GM18870 (cell line): ENCODE results near the gene SESN3.
"Not testable (repeated sequence)": the region's sequence is repeated elsewhere in the genome, so short reads cannot be mapped to it uniquely, and the experiment has no call there.

ENCODE experiments used
- ATAC-seq: cut with Tn5 transposase; IDR thresholded peaks from one replicate; pipeline ENCODE4 v1.9.1; 2021; ENCODE audit warnings: moderate library complexity; ENCODE audit not compliant: unreplicated experiment

SESN3 gene

DNA sequence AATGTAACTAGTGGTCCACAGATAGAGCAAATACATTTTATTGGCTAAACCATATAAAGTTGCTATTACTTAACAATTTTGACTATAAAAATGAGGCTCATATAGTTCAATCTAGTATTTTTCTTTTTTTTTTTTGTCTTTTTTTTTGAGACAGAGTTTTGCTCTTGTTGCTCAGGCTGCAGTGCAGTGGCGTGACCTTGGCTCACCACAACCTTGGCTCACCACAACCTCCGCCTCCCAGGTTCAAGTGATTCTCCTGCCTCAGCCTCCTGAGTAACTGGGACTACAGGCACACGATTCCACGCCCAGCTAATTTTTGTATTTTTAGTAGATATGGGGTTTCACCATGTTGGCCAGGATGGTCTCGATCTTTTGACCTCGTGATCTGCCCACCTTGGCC lies 3.9 kb downstream of the SESN3 start:
- not testable (repeated sequence) for ATAC-seq

DNA sequence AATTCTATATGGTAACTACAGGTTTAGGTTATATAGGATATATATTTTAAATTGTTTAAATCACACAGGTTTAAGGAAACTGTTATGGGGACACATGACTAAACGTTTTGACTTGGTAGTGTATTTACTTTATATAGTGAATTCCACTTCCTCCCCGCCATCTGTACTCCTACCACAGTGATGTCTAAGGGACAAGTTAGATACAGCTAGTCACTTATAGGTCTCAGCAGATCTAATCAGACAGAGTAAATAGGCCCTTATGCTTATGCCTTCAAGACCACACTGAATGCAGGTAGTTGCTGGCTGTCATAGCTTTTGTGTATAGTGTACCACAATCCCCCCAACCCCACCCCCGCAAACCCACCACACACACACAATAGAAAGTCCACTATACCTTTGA lies 8.2 kb downstream of the SESN3 start:
- ATAC-seq = no peak

DNA sequence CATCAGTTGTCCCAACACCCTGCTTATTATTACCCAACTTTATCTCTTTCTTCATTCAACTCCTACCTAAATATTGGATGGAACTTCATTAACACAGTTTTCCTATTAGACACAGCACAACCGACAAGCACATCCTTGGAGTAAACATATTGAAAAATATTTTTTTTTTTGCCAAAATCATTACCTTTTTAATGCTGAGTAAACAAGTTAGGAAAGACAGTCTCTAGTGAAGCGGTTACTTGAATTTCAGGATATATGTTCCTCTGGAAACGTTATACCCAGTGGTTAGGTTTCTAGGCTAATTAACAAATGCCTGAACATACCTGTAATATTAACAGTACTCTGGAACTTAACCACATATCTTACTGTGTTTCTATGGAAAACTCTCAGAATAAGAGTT lies 11.4 kb downstream of the SESN3 start:
- no peak for ATAC-seq

DNA sequence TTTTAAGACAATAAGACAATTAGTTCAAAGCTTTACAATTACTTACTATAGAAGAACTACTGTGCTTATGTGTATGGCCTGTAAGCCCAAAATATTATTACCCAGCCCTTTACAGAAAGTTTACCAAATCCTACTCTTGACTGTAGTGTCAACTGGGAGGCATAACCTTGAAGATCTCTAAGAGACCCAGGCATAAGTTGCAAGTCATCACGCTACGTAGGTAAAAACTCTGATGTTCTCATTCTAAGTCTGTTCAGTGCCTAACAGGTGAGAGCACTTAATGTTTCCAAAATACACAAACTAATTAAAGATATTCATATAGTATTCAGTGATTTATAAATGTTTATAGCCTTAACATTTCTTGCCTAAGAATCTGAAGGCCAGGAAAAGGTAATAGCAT lies 12.9 kb downstream of the SESN3 start:
- no peak for ATAC-seq

DNA sequence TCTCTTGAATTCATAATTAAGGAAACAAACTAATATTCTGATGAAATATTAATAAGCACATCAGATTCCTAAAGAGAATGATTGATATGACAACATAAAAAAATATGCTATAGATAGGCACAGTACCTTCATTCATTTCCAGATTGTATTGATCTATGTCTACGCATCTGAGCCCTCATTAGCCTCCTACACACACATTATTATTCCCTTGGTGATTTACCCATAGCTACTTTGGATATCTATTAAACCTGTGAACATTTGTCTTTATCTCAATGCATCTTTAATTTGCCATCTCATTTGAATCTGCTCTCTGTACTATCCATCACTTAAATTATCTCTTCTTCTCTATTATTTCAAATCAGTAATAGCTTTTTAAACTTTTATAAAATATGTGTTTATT lies 18.4 kb downstream of the SESN3 start:
- ATAC-seq = no peak

DNA sequence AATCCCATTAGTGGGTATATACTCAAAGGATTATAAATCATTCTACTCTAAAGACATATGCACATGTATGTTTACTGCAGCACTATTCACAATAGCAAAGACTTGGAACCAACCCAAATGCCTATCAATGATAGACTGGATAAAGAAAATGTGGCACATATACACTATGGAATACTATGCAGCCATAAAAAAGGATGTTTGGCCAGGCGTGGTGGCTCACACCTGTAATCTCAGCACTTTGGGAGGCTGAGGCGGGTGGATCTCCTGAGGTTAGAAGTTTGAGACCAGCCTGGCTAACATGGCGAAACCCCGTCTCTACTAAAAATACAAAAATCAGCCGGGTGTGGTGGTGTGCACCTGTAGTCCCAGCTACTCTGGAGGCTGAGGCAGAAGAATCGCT lies 21.5 kb downstream of the SESN3 start:
- ATAC-seq = not testable (repeated sequence)

DNA sequence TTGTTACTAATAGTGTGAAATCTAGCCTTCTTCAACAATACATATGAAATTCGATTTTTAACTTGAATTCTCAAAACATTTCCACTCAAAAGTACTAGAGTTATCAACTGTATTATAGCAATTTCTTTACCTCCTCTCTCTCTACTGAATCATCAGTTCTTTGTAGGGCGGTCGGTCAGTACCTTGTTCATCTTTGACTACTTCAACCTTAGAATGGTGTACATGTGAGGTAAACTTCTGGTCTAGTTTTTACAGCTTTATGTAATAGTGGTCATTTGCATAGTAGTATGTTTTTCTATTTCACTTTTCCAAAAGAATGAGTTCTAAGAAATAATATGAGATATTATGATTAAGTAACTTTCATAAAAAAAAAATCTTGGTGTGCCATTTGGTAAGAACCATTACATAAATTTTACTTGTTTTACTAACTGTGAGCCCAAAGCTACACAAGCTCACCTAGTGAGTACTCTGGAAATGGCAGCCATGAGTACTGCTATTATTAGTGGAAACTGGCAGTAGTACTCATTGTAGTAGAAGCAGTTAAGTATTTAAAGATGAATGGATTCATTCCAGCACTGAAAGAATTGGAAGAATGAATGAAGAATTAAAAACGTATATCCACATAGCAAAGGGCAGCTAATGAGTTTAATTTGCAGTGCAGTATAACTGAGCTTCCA lies 30.1 kb downstream of the SESN3 start:
- ATAC-seq = no peak

DNA sequence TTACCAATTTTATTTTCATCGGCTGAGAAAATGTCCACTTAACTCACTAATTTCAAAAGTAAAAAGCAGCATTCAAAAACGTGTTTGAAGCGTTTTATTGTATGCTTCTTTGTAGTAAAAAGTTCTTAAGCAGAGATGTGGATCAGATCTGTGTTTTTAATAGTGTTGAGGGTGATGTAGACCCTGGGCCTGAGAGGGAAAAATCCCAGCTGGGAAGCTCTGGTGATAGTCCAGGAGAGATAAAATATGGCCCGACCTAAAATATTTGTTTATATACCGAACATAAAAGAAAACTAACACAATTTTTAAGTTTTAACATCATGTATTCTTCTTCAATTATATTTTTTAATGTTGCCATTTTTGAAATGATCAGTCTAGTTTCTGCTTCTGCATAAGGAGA lies 35.2 kb downstream of the SESN3 start:
- no peak for ATAC-seq

DNA sequence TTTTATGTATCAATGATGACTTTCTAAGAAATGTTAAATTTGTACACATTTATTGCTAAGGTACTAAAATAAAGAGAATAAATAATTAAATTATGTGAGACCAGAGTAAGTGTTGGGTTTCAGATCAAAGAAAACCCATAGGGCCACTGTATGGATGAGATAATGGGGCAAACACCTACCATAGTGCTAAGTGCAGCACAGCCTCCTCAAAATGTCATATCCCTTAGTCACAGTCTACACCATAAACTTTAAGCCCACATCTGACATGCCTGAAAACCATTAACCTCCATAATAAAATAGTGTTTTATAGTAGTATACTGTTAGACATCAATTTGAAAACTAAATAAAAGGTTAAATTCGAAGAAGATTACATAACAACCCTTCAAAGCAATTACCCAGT lies 37.5 kb downstream of the SESN3 start:
- ATAC-seq = no peak

DNA sequence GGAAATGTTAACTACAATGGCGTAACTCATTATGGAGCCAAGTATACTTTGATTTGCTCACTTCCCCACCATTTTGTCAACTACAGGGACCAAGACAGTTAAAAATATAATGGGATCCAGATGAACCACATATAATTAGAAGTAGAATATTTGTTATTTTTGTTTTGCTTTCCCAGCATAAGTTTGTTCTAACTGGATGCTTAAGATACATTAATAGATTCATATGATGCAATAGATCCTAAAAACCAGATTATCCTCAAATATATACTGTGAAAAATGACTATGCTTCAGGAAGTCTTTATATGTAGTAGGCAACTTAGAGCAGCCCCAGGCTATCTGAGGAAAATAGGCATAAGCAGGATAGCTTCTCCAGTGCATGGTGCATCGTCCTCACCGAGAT lies 38.3 kb downstream of the SESN3 start:
- ATAC-seq = no peak

DNA sequence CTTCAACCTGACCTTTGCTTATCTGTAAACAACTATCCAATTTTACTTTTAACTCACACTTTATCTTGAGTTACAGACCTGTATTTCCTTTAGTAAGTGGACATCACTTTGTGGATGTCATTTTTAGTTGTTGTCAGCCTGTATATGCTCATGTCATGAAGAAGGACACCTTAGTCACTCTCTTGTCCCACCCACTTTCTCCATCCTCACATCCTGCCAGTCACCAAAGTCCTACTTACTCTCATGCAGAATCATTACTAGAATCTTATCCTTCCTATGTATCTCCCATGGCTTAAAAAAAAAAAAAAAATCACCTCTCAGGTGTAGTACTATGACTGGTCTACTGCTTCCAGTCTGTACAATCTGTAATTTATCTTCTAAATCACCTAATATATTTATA lies 43.3 kb downstream of the SESN3 start:
- ATAC-seq = no peak

DNA sequence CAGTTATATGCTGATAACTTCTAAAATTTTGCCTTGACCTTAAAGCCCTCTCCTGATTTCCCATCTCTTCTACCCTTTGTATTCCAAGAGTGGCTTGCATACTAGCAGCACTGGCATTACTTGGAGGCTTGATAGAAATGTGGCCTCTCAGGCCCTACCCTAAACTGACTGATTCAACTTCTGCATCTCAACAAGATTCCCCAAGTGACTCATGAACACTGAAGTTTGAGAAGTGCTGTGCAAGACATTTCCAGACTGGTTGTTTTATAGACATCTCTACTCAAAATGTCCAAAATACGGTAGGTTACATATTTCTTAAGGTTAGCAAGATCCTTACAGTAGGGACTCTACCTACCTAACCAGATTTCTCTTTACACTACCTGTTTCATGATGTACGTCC lies 48.6 kb downstream of the SESN3 start:
- ATAC-seq = no peak

DNA sequence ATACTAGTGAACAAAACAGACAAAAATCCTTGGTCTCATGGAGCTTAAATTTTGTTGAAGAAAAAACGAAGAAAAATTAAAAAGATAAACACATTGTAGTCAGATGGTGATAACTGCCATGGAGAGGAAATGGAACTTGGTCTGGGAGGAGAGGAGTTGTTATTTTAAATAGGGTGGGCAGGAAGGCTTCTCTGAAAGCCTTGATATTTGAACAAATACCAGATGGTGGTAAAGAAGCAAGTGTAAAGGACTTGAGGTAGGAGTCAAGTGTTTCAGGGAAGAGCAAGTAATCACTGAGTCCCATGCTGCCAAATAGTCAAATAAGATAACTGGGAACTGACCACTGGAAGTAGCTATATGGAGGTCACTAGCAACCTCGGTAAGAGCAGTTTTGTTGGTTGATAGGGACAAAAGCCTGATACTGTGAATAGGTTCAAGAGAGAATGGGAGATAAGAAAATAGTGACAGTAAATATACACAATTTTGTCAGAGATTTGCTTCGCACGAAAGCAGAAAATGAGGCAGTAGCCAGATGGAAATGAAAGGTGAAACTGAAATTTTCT lies 55.1 kb downstream of the SESN3 start:
- ATAC-seq = no peak

DNA sequence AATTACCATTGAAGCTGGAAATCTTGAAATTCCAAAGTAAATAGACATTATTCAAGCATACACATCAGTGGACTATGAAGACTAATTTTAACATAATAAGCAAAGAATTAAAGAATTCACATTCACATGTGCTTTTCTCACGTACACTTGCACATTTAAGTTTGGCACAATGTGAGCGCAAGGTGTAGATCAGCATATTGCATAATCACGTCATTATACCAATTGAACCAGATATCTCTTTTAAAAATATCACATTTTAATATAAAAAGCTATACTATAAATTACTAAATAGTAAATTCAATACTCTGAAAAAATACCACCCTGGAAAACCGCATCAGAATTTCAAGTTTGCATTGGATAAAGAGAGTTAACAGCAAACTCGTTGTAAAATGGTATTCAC lies 60.7 kb downstream of the SESN3 start:
- no peak for ATAC-seq

DNA sequence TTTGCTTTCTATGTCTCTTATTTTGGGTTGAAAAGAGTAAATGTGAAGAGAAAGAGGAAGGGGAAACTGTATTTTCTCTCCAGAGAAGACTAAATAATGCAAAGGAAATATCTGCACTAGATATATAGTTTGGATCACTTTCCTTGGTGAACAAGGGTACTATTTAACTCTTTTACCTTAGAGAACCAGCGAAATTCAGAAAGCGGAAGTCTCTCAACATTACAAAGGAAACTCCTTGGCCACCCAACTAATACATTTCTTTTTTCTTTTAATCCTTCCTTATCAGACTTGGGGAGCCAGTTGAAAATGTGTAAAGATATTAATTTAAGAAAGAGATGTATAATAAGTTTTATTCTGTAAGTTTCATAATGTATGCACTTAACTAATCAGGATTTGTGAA lies 64.2 kb downstream of the SESN3 start:
- no peak for ATAC-seq

DNA sequence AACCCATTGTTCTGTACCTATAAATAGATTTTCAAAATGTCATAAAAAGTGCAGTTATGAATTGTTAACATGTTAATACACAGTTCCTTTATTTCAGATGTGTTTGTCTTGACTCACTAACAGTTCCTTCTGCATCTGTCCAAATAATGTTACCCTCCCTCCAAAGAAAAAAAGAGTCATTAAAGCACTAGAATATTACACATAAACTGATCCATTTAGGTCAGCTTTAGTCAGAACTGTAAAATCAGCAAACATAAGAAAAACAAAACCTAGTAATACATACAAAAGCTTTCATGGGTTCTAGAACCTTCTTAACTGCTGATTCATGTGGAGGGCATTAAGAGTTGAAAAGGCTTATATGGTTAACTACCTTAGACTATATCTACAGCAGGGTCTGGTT lies 65.4 kb downstream of the SESN3 start:
- ATAC-seq = no peak

DNA sequence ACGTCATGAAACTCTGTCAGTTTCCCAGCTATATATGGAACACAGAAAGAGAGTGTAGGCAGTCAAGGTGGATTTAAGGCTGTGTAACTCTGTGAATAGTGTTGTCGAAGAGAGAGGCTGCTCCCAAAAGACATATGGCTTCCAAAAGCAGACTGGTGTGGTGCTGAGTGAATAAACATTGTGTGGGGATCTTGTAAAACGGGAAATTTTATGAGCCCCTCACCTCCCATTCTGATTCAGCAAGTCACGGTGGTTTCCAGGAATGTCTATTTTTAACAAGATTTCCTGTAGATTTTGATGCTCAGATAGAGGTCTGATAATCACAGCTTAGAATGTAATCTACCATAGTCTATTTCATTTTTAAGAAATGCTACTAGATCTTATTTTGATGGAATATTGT lies 67.9 kb downstream of the SESN3 start:
- ATAC-seq = no peak

DNA sequence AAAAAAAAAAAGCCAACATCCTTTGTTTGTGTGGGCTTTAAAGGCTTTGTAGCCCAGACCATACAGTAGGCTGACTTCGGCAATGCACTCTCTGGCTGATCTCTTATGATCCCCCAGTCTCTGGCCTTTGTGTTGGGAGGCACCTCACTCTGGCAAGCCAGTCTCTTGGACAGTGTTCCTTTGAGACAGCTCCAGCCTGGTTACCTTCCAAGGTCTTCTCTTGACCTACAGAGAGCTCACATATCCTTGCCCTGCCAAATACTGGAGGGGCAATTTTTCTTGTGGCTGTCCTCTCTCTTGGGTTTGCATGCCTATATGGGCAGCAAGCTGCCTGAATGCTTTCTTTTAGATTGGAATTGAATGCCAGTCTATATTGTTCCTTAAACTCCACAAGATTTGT lies 69.8 kb downstream of the SESN3 start:
- no peak for ATAC-seq

DNA sequence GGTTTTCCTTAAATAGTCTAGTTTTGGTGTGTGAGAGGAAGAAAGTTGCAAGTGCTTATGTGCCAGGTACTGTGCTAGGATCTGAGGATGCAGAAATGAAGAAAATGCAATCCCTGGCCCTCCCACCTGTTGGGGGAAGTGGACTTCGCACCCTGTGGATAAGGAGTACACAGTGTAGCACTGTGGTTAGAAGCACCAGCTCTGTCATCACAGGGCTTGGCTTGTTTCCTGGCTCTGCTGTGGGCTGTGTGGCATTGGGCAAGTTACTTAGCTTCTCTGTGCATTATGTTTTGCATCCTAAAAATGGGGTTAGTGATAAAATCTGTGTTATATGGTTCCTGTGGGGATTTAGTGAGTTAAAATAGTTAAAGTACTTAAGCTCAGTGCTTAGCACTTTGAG lies 73.2 kb downstream of the SESN3 start:
- no peak for ATAC-seq

DNA sequence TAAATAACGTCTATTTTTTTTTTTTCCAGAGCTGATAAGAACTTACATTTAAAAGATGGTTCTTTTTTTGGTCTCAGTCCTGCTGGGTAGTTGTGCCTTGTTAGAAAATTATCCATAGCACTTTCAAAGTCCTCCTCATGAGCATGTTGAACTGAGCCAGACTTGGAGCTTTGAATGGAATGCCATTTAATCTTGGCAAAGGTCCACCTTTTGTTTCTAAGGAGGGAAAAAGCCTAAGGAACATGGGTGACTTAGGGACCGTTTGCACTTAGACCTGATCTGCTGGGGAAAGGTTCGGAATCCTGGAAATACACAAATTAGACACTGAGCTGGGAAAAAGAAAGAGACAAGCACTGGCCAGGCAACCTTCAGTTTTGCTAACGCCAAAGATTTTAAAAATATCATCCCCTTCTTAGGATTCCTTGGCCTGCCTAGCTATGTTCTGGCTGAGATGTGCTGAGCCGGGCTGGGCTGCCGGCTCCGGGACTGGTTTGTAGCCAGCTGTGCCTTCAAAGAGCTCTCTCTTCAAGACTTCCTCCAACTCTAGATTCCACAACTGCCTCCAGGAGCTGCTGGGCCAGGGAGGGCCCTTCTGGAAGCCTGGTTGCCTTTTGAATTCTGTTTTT lies 74.0 kb downstream of the SESN3 start:
- no peak for ATAC-seq

DNA sequence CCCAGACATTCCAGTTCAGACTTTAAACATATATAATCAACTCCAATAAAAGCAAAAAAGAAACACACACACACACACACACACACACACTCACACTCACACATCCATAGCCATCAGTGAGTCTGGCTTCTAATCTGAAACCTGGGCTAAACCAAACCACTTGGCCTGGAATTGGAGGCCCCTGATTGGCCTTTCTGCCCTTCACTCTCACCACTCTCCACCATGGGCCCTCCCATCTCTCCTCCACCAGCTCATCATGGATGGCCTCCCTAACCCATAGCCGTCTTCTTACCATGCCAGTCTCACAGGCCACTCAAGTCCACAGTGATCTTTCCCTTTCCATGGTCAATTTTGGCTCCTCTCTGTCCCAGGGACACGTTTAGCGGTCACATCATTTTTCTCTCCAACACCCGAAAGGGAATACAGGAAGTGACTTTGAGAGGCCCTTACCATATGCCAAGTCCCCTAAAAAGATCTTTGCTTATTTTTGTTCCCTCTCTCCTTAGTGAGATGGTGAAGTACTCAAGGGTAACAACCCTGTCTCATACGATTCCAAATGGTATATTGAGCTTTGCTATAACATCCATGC lies 74.8 kb downstream of the SESN3 start:
- no peak for ATAC-seq

DNA sequence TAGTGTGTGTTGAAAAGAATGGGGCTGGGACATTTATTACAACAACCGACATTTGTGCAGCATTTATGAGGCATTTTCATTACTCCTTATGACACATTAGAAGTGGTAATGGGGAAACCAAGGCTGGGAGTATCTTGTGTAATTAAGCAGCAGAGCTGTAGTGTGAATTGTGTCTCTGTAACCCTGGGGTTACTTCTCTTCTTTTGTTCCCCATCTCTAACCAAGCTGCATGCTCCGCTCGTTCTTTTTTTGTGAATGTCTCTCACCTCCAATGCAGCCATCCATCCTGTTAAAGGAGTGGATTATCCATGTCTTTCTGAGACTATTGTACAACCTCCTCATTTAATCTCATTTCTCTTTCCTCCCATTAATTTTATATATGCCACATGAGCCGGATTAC lies 75.6 kb downstream of the SESN3 start:
- no peak for ATAC-seq
